Body of pancreas (tissue), 4 donors: Measurements from ENCODE around the gene CREG2. TPM values are rescaled to one million over a fixed set of nuclear protein-coding genes. Genes with fewer than 3 reads are reported as not detected.

Experiments used
- ATAC-seq: fragments of 150-250 bp; one replicate; pipeline ENCODE4 v1.9.1; 2016
- DNase-seq, 4 donors: peaks; one replicate each; pipeline ENCODE4 v3.0.0-alpha.2; 2019
- H3K27ac ChIP-seq, 4 donors: fragments of 200-600 bp; sonication (generic); 1 replicate in 3 of 4; 2 replicates in 1 of 4; pipeline versions ENCODE4 v1.5.1 to v1.6.1; 2016 to 2019; ENCODE audit warnings: mild to moderate bottlenecking in 1 of 4, mixed read lengths in 1 of 4, moderate library complexity in 1 of 4
- H3K27me3 ChIP-seq, 2 donors: fragments of 200-600 bp; sonication (generic); one replicate each; pipeline ENCODE4 v1.6.0; 2016; ENCODE audit warnings: mild to moderate bottlenecking in 1 of 2
- H3K36me3 ChIP-seq, 2 donors: fragments of 200-600 bp; sonication (generic); replicated peaks in 1 of 2; 2 replicates each; pipeline ENCODE4 v1.5.1; 2016; ENCODE audit warnings: low read depth in 2 of 2; ENCODE audit not compliant: insufficient read depth in 1 of 2
- H3K4me1 ChIP-seq: fragments of 200-600 bp; sonication (generic); one replicate; pipeline ENCODE4 v1.6.0; 2016
- H3K4me3 ChIP-seq, 2 donors: fragments of 200-600 bp; sonication (generic); 1 replicate in 1 of 2; 2 replicates in 1 of 2; pipeline ENCODE4 v1.5.1; 2016 to 2019
- H3K9me3 ChIP-seq, 3 donors: fragments of 200-600 bp; sonication (generic); 1 replicate in 2 of 3; 2 replicates in 1 of 3; pipeline ENCODE4 v1.5.1; 2016
- POLR2A ChIP-seq, 3 donors: fragments of 450-650 bp; IDR thresholded peaks; one replicate each; pipeline ENCODE4 v1.6.1; 2016; ENCODE audit warnings: antibody characterized with exemption in 3 of 3, mild to moderate bottlenecking in 2 of 3
- WGBS, 2 donors: methylation state at CpG; one replicate each; pipeline ENCODE4 v1.1.5; 2017; 5-methylcytosine and 5-hydroxymethylcytosine counted together
- intact Hi-C: fragments of 100-400 bp; cut with DNase I; formaldehyde crosslinking; loops from one replicate; pipeline ENCODE4 v1.15.1; 2023
- total RNA-seq, 2 donors: library from RNA; depleted of rRNA; stranded (reverse); fragments of >200 nt; gene quantifications; one replicate each; pipeline ENCODE4 v1.1.0, GENCODE V29; 2016
- TF ChIP-seq, protein P1 (sequence below), 7 experiments: fragments of 450-650 bp in 4 of 7; fragments of 200-600 bp in 3 of 7; sonication (generic) in 3 of 7; IDR thresholded peaks; one replicate each; pipeline ENCODE4 v1.5.1; 2016 to 2019; ENCODE audit warnings: antibody characterized with exemption in 7 of 7

CREG2 gene
- total RNA-seq, 2 donors from 2014 or later: not detected

- TF ChIP-seq, protein P1, sequence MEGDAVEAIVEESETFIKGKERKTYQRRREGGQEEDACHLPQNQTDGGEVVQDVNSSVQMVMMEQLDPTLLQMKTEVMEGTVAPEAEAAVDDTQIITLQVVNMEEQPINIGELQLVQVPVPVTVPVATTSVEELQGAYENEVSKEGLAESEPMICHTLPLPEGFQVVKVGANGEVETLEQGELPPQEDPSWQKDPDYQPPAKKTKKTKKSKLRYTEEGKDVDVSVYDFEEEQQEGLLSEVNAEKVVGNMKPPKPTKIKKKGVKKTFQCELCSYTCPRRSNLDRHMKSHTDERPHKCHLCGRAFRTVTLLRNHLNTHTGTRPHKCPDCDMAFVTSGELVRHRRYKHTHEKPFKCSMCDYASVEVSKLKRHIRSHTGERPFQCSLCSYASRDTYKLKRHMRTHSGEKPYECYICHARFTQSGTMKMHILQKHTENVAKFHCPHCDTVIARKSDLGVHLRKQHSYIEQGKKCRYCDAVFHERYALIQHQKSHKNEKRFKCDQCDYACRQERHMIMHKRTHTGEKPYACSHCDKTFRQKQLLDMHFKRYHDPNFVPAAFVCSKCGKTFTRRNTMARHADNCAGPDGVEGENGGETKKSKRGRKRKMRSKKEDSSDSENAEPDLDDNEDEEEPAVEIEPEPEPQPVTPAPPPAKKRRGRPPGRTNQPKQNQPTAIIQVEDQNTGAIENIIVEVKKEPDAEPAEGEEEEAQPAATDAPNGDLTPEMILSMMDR (IDR thresholded peaks at IDR 0.05): no peak
- TF ChIP-seq POLR2A (IDR thresholded peaks at IDR 0.05): no peak
- H3K9me3 ChIP-seq: no peaks in the 10 kb centered on the region
Measured at GRCh38 chr2:101431486-101431885, 44.2 kb upstream of the CREG2 start.

GRCh38 chr2:101430156-101430555 is 42.9 kb upstream of the CREG2 start:
- TF ChIP-seq POLR2A (IDR thresholded peaks at IDR 0.05): no peak
- TF ChIP-seq, protein P1 (IDR thresholded peaks at IDR 0.05): no peak
- H3K27ac ChIP-seq: no peak overlapping the region
- no peaks in the 10 kb centered on the region for H3K4me1 ChIP-seq
- H3K4me3 ChIP-seq: no peak overlapping the region
- no peaks in the 10 kb centered on the region for H3K9me3 ChIP-seq
- DNase-seq: no peak
- no peak for ATAC-seq
- 97 to 98% methylated on average over 2 of the region's 2 CpGs for WGBS, 2 donors
- no peaks in the 10 kb centered on the region for H3K36me3 ChIP-seq
- H3K27me3 ChIP-seq: no peaks in the 10 kb centered on the region
- intact Hi-C loops: no loop called here

More at GRCh38 chr2:101431486-101431885, 44.2 kb upstream of the CREG2 start:
- DNase-seq (no peak), ATAC-seq (no peak)
- intact Hi-C loops: no loop called here
- H3K27ac ChIP-seq: no peak overlapping the region
- H3K27me3 ChIP-seq: no peaks in the 10 kb centered on the region
- H3K4me3 ChIP-seq: no peak overlapping the region
- no peaks in the 10 kb centered on the region for H3K4me1 ChIP-seq
- H3K36me3 ChIP-seq: no peaks in the 10 kb centered on the region
- 62 to 71% methylated on average over 4 of the region's 4 CpGs for WGBS, 2 donors

DNA sequence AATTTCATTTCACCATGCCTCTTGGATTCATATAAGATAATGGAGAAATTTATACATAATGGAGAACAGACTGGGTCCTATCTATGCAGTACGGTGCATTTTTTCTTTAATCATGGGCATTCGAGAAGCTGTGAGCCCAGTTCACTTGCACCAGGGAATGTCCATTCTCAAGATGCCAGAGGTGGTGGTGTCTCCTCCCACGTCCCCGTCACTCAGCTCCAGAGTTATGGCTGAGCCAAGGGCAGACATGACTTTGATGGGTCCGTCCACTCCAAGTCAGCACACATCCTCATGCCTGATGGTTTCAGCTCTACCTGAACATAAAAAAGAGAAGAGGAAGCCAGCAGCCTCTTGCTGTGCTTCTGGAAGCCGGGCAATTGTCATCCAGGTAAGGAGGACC is 42.1 kb upstream of the CREG2 start:
- Histone ChIP-seq H3K27me3 (no peaks in the 10 kb centered on the region), H3K9me3 (no peaks in the 10 kb centered on the region), H3K4me1 (no peaks in the 10 kb centered on the region), H3K4me3 (no peak overlapping the region), H3K27ac (no peak overlapping the region), H3K36me3 (no peaks in the 10 kb centered on the region)
- TF ChIP-seq, protein P1 (IDR thresholded peaks at IDR 0.05): no peak
- TF ChIP-seq POLR2A (IDR thresholded peaks at IDR 0.05): no peak
- ATAC-seq (no peak), DNase-seq (no peak)
- intact Hi-C loops: no loop called here
- 74% methylated on average over 6 of the region's 6 CpGs for WGBS, 2 donors

DNA sequence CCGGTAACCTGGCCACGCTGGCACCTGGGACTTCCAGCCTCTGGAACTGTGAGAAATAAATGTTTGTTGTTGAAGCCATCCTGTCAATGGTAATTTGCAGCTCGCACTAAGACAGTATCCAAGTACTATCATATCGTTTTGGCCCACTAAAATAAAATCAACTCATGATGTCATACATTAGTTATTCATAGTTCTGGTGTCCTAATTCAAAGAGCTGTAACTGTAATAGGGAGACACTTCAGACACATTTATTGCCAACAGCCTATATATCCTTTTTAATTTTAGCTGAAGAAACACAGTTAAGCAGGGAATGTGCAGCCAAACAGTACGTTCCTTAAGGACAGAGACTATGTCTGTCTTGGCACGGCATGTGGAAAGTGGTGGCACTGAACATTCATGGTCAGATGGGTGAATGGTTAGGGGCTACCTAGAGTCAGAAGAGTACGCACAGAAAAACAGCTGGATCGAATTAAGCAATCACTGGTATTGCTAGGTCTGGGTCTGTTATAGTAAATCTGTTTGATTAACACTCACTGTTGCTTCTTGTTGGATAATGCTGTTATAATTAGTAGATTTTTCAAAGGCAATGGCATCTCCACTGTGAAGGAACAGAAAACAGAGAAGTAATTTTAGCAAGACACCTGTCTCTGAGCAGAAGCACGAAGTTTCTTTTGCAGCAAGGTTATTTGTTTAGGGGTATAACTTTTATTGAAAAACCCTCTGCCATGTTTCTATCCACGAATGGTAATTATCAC is 41.3 kb upstream of the CREG2 start:
- no peaks in the 10 kb centered on the region for H3K36me3 ChIP-seq
- no peak overlapping the region for H3K4me3 ChIP-seq
- TF ChIP-seq, protein P1 (IDR thresholded peaks at IDR 0.05): no peak
- TF ChIP-seq POLR2A (IDR thresholded peaks at IDR 0.05): no peak
- ATAC-seq: no peak
- no peaks in the 10 kb centered on the region for H3K4me1 ChIP-seq
- no peaks in the 10 kb centered on the region for H3K27me3 ChIP-seq
- intact Hi-C loops: no loop called here
- DNase-seq: no peak
- 64 to 70% methylated on average over 10 of the region's 10 CpGs for WGBS, 2 donors
- no peak overlapping the region for H3K27ac ChIP-seq
- H3K9me3 ChIP-seq: no peaks in the 10 kb centered on the region

DNA sequence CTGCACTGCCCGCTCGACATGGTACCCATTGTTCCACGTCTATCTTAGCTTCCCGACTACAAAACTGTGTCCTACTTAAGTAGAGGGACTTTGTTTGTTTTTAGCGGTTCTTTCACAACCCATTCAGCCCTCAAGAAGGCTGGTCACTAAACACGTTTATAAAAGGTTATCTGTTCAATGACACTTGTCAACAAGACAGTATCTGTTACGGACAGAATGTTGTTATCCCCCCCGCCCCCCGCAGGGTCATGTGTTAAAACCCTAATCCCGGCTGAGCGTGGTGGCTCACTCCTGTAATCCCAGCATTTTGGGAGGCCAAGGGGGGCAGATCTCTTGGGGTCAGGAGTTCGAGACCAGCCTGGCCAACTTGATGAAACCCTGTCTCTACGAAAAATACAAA is 40.4 kb upstream of the CREG2 start:
- intact Hi-C loops: no loop called here
- TF ChIP-seq POLR2A (IDR thresholded peaks at IDR 0.05): no peak
- H3K4me3 ChIP-seq: no peak overlapping the region
- no peak overlapping the region for H3K27ac ChIP-seq
- no peaks in the 10 kb centered on the region for H3K36me3 ChIP-seq
- ATAC-seq (no peak), DNase-seq (no peak)
- 72 to 74% methylated on average over 13 of the region's 13 CpGs for WGBS, 2 donors
- H3K9me3 ChIP-seq: no peaks in the 10 kb centered on the region
- H3K27me3 ChIP-seq: no peaks in the 10 kb centered on the region
- no peaks in the 10 kb centered on the region for H3K4me1 ChIP-seq
